Fibroblast of villous mesenchyme (primary cell): ENCODE data around the gene MRPL53. TPM values are rescaled to one million over a fixed set of nuclear protein-coding genes. Genes with fewer than 3 reads are reported as not detected.

ENCODE experiments used
- DNase-seq: peaks from one replicate; pipeline ENCODE4 v3.0.0-alpha.2; 2010; ENCODE audit warnings: low read depth
- H3K4me3 ChIP-seq: 2 replicates; pipeline ENCODE4 v1.5.1; 2011; ENCODE audit warnings: low read depth, mild to moderate bottlenecking, low read length
- total RNA-seq: library from RNA; depleted of rRNA; stranded (reverse); fragments of >200 nt; gene quantifications from 2 replicates; pipeline ENCODE4 v1.2.3, GENCODE V29; 2012
- TF ChIP-seq, protein P1 (sequence below): IDR thresholded peaks from 2 replicates; pipeline ENCODE4 v1.5.1; 2012; ENCODE audit warnings: low read depth, mild to moderate bottlenecking, low read length; ENCODE audit not compliant: insufficient read depth

MRPL53 gene
- total RNA-seq, result 21.2 and 23.5 TPM in 2 replicates

DNA sequence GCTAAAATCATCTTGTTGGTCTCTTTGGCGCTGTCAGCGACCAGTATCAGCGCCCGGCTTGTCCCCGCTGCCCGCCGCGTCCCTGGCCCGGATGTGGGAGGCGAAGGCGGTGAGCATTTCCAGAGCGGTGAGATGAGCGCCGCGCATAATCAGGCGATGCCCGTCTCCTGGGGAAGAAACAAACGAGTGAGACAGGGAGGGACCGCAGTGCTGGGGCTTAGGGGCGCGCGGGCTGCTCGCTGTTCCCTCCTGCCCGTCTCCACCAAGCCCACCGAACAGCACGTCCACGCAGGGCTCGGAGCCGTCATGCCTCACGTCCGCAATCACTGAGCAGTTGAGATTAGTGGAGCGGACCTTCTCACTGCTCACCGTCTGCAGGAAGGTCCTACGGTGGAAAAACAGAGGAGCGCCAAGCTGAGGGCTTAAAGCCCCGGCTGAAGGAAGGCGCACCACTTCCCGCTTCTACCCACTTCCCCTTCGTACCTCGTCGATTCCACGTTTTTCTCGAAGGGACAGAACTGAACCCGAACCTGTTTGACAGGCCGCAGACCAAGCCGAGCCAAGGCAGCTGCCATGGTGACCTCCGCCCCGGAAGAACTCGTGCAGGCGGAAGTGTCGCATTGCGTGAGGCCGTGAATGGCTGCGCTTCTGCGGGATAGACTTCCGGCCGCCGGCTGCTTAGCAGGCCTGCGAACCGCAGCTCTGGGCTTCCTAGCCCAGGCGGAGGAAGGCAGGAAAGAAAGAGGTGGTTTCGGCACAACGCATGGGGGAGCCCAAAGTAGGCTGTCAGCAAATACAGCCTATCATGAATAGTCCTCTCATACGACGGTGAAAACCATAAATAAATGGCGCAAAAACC, at the start of gene MRPL53:
Gene MRPL53, minus strand, starts transcription at position 595 of the 859 bp plus-strand sequence. Its CDS starts 20 bp downstream, at position 575.
- DNase-seq, result peak; percentile 94
- peak within 1 kb of the TSS; percentile 68 for H3K4me3 ChIP-seq
- TF ChIP-seq, protein P1, sequence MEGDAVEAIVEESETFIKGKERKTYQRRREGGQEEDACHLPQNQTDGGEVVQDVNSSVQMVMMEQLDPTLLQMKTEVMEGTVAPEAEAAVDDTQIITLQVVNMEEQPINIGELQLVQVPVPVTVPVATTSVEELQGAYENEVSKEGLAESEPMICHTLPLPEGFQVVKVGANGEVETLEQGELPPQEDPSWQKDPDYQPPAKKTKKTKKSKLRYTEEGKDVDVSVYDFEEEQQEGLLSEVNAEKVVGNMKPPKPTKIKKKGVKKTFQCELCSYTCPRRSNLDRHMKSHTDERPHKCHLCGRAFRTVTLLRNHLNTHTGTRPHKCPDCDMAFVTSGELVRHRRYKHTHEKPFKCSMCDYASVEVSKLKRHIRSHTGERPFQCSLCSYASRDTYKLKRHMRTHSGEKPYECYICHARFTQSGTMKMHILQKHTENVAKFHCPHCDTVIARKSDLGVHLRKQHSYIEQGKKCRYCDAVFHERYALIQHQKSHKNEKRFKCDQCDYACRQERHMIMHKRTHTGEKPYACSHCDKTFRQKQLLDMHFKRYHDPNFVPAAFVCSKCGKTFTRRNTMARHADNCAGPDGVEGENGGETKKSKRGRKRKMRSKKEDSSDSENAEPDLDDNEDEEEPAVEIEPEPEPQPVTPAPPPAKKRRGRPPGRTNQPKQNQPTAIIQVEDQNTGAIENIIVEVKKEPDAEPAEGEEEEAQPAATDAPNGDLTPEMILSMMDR, result no peak

DNA sequence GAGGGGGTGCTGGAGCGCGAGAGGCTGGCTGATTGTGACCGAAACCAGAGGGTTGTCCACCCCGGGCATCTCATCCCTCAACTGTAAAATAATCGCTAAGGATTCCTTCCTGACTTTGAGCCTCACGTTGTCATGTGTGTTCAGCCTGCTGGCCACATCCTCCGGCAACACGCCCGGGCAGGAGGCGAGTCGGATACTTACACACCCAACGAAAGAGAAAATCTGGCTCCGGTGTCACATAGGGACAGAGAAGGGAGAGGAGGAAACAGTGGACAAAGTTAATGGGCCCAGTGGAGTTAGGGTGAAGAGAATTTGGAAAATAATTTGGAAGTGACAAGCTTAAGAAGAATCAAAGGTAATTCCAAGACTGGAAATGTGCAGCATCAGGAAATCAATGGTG, 44.2 kb upstream of the MRPL53 start:
- DNase-seq, result no peak
- TF ChIP-seq, protein P1, result no peak
- H3K4me3 ChIP-seq, result no peak overlapping the region

DNA sequence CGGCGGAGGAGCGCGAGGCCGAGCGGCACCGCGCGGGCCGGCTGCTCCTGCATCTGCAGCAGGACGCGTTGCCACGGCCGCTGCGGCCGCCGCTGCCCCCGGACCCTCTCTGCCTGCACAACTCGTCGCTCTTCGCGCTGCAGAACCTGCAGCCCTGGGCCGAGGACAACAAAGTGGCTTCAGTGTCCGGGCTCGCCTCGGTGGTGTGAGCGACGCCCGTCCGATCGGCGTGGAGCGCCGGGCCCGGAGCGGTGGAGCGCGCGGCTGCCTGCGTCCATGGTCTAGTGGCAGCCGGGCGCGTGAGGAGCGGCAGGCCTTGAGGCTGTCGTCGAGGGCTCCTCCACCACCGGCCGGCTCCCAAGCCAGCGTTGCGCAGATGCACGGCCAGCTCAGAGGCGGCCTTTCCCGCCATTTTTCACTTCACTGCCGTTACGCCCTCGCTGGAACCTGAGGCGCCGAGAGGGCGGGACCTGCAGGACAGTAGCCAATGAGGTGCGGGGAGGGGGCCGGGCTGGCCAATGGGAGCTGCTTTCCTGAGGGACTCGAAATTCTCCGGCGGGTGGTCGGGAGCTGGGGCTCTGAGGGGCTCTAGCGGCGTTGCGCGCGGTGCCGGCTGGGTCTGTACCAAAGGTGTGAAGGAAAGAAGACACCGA, 43.6 kb upstream of the MRPL53 start:
- peak; percentile 40 for DNase-seq
- H3K4me3 ChIP-seq, result no peak overlapping the region
- TF ChIP-seq, protein P1, result no peak

DNA sequence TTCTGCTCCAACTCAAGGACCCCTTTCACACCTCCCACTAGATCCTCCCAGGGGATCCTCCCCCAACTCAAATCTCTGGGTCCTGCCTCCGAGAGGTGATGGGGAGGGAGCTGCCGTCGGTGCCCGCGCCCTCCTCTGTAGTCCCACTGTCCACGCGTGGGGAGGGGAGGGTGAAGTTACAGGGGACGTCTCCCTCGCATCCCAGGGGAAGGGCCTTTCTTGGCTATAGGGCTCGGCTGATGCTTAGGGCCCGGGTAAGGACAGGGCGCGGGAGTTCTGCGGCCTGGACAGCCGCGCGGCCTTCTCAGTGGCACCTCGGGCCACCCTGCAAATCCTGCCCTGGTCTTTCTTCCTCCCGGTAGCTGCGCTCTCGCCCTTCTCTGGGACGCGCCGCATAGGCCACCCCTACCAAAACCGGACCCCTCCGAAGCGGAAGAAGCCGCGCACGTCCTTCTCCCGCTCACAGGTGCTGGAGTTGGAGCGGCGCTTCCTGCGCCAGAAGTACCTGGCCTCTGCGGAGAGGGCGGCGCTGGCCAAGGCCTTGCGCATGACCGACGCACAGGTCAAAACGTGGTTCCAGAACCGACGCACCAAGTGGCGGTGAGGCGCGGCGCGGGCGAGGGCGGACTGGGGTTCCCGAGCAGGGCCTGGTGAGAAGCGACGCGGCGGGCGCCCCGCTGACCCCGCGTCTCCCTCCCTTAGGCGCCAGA, 42.9 kb upstream of the MRPL53 start:
- DNase-seq, result no peak
- TF ChIP-seq, protein P1, result no peak
- no peak overlapping the region for H3K4me3 ChIP-seq

DNA sequence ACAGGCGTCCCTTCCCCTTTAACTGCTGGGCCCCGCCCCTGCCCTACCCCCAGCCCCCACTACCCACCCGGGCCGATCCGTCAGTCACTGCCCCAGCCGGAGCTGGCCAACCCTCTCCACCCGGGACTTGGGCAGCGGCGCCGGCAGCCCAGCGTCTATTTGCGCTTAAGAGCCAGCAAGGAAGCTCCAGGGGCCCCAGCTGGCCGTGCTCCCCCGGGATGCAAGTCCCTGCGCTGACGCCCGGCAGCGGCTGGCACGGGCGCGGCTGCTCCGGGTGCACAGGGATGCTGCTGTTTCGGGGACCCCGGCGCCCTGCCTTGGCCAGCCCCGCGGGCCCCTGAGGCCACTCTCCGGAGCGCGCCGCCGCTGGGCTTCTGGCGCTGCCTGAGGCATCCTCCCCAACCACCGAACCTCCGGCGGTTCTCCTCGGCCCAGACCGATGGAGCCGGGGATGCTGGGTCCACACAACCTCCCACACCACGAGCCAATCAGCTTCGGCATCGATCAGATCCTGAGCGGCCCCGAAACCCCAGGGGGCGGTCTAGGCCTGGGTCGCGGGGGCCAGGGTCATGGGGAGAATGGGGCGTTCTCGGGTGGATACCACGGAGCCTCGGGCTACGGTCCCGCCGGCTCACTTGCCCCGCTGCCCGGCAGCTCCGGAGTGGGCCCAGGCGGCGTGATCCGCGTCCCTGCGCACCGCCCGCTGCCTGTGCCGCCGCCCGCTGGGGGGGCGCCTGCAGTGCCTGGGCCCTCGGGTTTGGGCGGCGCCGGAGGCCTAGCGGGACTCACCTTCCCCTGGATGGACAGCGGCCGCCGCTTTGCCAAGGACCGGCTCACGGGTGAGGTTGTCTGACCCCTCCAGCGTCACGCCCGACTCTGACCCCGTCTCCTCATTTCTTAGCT, 42.1 kb upstream of the MRPL53 start, which contains the start of gene TLX2:
Gene TLX2, plus strand, starts transcription at position 83 of the 903 bp plus-strand sequence. Its CDS starts 357 bp downstream, at position 440.
- no peak within 1 kb of the TSS for H3K4me3 ChIP-seq
- no peak for DNase-seq

More for the DNA sequence above, 42.1 kb upstream of the MRPL53 start, which contains the start of gene TLX2:
- TF ChIP-seq, protein P1, result no peak
